Measurements from ENCODE around the gene CKS1B. TPM values are rescaled to one million over a fixed set of nuclear protein-coding genes. Genes with fewer than 3 reads are reported as not detected.
"Not testable (repeated sequence)": the region's sequence is repeated elsewhere in the genome, so short reads cannot be mapped to it uniquely, and the experiment has no call there.

CKS1B gene
- total and polyA plus RNA-seq, 4 donors, result 25.9 to 64.8 (median 39.3) TPM

DNA sequence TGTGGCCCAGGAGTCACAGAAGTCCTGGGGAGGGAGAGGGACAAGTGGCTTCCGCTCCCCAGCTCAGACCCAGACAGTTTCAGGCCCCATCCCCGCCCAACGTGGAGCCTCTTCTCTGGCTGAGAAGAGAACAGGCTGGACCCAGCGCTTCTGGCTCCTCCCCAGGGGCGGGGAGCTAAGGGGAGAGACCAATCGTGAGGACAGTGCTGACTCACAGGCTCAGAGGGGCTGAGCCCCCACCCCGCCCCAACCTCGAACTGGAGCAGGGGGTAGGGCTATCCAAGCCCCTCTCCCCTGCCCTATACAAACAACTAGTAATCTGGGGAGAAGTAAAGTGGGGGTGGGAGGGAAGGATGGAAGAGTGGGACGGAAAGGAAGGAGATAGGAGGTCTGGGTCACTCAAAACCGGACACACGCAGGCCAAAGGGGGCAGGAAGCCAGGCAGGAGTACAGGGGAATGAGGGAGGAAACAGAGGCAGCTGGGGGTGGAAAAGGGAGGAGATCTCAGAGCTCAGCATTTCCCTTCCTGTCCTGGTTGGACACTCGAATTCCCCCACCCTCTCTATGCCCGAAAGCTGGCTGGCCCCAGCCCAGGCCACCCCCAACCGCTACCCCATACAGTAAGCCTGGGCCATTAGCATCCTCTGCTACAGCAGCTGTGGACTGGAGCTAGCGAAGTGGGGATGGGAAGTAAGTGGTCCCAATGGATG is 3.7 kb upstream of the CKS1B start, which contains the start of gene SHC1:
Gene SHC1, minus strand, starts transcription at position 117 of the 710 bp plus-strand sequence. CDS start 221 bp downstream, outside the sequence.
- DNase-seq (ENCODE audit: low read depth in 4 of 6, low spot score in 6 of 6), result peak in 3 of 6 donors; percentile 78 to 95 (median 90)
- WGBS (ENCODE audit: insufficient coverage), result 4% methylated on average over 9 of the region's 15 CpGs
- Histone ChIP-seq H3K27me3 (ENCODE audit: control insufficient read depth, insufficient read depth, low read length) (no peaks in the 10 kb centered on the region), H3K36me3 (ENCODE audit: control insufficient read depth, insufficient read depth, low read length) (peaks cover 26% of the 10 kb centered on the region), H3K4me1 (ENCODE audit: control insufficient read depth, insufficient read depth, low read length) (peaks cover 57% of the 10 kb centered on the region), H3K4me3 (ENCODE audit: low read depth, low read length) (peak within 1 kb of the TSS; percentile 38), H3K9me3 (ENCODE audit: control insufficient read depth, insufficient read depth, low read length) (no peaks in the 10 kb centered on the region), H3K27ac (ENCODE audit: low read depth, low read length) (peak within 1 kb of the TSS; percentile 91)

GRCh38 chr1:154971341-154971998 is 3.0 kb upstream of the CKS1B start:
- Histone ChIP-seq H3K4me3 (ENCODE audit: low read depth, low read length) (peak overlapping the region; percentile 38), H3K4me1 (ENCODE audit: control insufficient read depth, insufficient read depth, low read length) (peaks cover 57% of the 10 kb centered on the region)
- 66% methylated on average over 9 of the region's 10 CpGs for WGBS (ENCODE audit: insufficient coverage)

DNA sequence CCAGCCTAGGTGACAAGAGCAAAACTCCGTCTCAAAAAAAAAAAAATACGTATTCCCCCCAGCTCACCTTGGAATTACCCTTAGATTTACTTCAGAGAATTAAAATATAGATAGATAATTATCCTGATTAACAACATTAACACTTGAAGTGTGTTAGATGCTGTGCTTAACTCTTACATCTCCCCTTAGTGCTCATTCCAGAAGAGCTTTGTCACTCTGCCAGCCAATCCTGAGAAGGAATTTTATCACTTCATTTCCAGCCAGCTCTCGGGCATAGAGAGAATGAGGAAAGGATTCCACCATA is 2.3 kb upstream of the CKS1B start:
- Histone ChIP-seq H3K4me1 (ENCODE audit: control insufficient read depth, insufficient read depth, low read length) (peaks cover 57% of the 10 kb centered on the region), H3K9me3 (ENCODE audit: control insufficient read depth, insufficient read depth, low read length) (no peaks in the 10 kb centered on the region), H3K4me3 (ENCODE audit: low read depth, low read length) (no peak overlapping the region), H3K27me3 (ENCODE audit: control insufficient read depth, insufficient read depth, low read length) (no peaks in the 10 kb centered on the region), H3K27ac (ENCODE audit: low read depth, low read length) (peak overlapping the region; percentile 98), H3K36me3 (ENCODE audit: control insufficient read depth, insufficient read depth, low read length) (peaks cover 14% of the 10 kb centered on the region)
- DNase-seq (ENCODE audit: low read depth in 4 of 6, low spot score in 6 of 6), result no peak
- WGBS (ENCODE audit: insufficient coverage), result no CpG with 5 or more reads among the region's 3 CpGs

More at GRCh38 chr1:154971341-154971998, 3.0 kb upstream of the CKS1B start:
- H3K27ac ChIP-seq (ENCODE audit: low read depth, low read length), result peak overlapping the region; percentile 91
- no peak for DNase-seq (ENCODE audit: low read depth in 4 of 6, low spot score in 6 of 6)
- peaks cover 20% of the 10 kb centered on the region for H3K36me3 ChIP-seq (ENCODE audit: control insufficient read depth, insufficient read depth, low read length)
- no peaks in the 10 kb centered on the region for H3K9me3 ChIP-seq (ENCODE audit: control insufficient read depth, insufficient read depth, low read length)
- H3K27me3 ChIP-seq (ENCODE audit: control insufficient read depth, insufficient read depth, low read length), result no peaks in the 10 kb centered on the region

DNA sequence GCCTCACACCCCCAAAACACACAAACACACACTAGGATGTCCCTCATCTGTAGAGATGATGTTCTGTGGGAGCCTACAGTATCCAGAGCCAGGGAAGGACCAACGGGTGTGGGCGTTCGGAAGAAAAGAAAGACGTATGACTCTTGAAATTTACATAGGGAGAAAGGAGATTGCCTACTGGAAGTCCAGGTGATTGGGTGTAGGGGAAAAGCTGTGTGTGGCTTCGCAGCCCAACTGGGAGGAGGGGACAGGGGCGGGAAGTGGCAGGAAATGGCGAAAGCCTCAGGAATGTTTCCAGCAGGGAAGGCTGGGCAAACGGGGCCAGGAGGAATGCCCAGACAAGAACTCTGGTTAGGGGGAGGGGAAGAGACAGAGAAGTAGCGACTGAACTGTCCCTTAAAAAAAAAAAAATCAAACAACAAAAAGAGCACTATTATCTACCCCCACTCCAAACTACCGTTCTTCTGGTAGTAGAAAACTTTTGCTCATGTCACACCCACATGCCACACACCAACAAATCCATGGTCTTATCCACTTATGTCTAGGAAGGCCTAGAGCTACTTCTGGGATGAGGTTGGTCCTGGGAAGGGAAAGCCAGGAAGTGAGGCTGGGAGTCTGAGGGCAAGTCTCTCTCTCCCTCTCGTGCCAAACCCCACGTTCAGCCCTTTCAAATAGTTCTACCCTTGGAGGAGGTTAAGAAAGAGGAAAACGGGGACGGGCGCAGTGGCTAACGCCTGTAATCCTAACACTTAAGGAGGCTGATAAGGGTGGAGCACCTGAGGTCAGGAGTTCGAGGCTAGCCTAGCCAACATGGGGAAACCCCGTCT is 1.8 kb upstream of the CKS1B start:
- DNase-seq (ENCODE audit: low read depth in 4 of 6, low spot score in 6 of 6), result peak in 1 of 6 donors; percentile 55
- H3K27ac ChIP-seq (ENCODE audit: low read depth, low read length), result peak overlapping the region; percentile 98
- no peaks in the 10 kb centered on the region for H3K27me3 ChIP-seq (ENCODE audit: control insufficient read depth, insufficient read depth, low read length)
- peaks cover 10% of the 10 kb centered on the region for H3K36me3 ChIP-seq (ENCODE audit: control insufficient read depth, insufficient read depth, low read length)
- WGBS (ENCODE audit: insufficient coverage), result 27% methylated on average over 7 of the region's 18 CpGs
- H3K9me3 ChIP-seq (ENCODE audit: control insufficient read depth, insufficient read depth, low read length), result no peaks in the 10 kb centered on the region
- no peak overlapping the region for H3K4me3 ChIP-seq (ENCODE audit: low read depth, low read length)
- peaks cover 54% of the 10 kb centered on the region for H3K4me1 ChIP-seq (ENCODE audit: control insufficient read depth, insufficient read depth, low read length)

GRCh38 chr1:154973344-154974101 is 958 bp upstream of the CKS1B start:
- Histone ChIP-seq H3K4me1 (ENCODE audit: control insufficient read depth, insufficient read depth, low read length) (peaks cover 51% of the 10 kb centered on the region), H3K9me3 (ENCODE audit: control insufficient read depth, insufficient read depth, low read length) (no peaks in the 10 kb centered on the region), H3K4me3 (ENCODE audit: low read depth, low read length) (peak overlapping the region; percentile 76), H3K36me3 (ENCODE audit: control insufficient read depth, insufficient read depth, low read length) (peaks cover 3% of the 10 kb centered on the region), H3K27me3 (ENCODE audit: control insufficient read depth, insufficient read depth, low read length) (no peaks in the 10 kb centered on the region), H3K27ac (ENCODE audit: low read depth, low read length) (peak overlapping the region; percentile 98)
- DNase-seq (ENCODE audit: low read depth in 4 of 6, low spot score in 6 of 6), result peak in 4 of 6 donors; percentile 72 to 95 (median 86)
- under 1% methylated on average over 26 of the region's 37 CpGs for WGBS (ENCODE audit: insufficient coverage)

GRCh38 chr1:154974808-154975408 is 427 bp downstream of the CKS1B start:
- H3K4me3 ChIP-seq (ENCODE audit: low read depth, low read length), result peak overlapping the region; percentile 76
- H3K27ac ChIP-seq (ENCODE audit: low read depth, low read length), result peak overlapping the region; percentile 98
- peak; percentile 92 to 99 (median 98) for DNase-seq (ENCODE audit: low read depth in 4 of 6, low spot score in 6 of 6)
- peaks cover 37% of the 10 kb centered on the region for H3K4me1 ChIP-seq (ENCODE audit: control insufficient read depth, insufficient read depth, low read length)
- H3K36me3 ChIP-seq (ENCODE audit: control insufficient read depth, insufficient read depth, low read length), result no peaks in the 10 kb centered on the region
- WGBS (ENCODE audit: insufficient coverage), result under 1% methylated on average over 29 of the region's 30 CpGs
- no peaks in the 10 kb centered on the region for H3K9me3 ChIP-seq (ENCODE audit: control insufficient read depth, insufficient read depth, low read length)
- no peaks in the 10 kb centered on the region for H3K27me3 ChIP-seq (ENCODE audit: control insufficient read depth, insufficient read depth, low read length)

DNA sequence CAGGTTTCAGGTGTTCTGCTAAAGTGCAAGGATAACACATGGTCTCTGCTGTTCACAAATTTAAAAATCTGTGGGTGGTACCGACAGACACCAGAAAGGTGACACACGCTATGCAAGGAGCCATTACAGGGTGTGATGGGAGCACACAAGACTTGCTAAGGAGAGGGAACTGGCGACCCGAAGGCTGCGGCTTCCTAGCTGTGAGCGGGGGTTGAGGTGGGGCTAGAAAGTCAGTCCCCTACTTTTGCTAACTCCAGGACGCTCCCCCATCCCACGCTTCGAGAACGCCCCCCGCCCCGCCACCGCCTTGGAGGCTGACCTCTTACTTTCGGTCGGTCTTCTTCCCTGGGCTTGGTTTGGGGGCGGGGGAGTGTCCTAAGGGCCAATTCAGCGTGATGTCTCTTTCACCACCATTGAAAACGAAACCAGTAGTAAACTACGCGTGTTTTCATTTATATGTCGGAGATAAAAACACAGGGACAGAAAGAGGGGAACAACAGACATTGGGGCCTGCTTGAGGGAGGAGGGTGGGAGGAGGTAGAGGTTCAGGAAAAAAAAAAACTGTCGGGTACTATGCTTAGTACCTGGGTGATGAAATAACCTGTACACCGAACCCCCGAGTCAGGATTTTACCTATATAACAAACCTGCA is 1.1 kb downstream of the CKS1B start:
- H3K27me3 ChIP-seq (ENCODE audit: control insufficient read depth, insufficient read depth, low read length), result no peaks in the 10 kb centered on the region
- WGBS (ENCODE audit: insufficient coverage), result 0% methylated on average over 6 of the region's 24 CpGs
- H3K27ac ChIP-seq (ENCODE audit: low read depth, low read length), result peak overlapping the region; percentile 98
- no peaks in the 10 kb centered on the region for H3K9me3 ChIP-seq (ENCODE audit: control insufficient read depth, insufficient read depth, low read length)
- H3K4me1 ChIP-seq (ENCODE audit: control insufficient read depth, insufficient read depth, low read length), result peaks cover 31% of the 10 kb centered on the region
- H3K4me3 ChIP-seq (ENCODE audit: low read depth, low read length), result peak overlapping the region; percentile 76
- H3K36me3 ChIP-seq (ENCODE audit: control insufficient read depth, insufficient read depth, low read length), result no peaks in the 10 kb centered on the region
- peak in 2 of 6 donors; percentile 14 to 57 for DNase-seq (ENCODE audit: low read depth in 4 of 6, low spot score in 6 of 6)

GRCh38 chr1:154977762-154978161 is 3.3 kb downstream of the CKS1B start:
- not testable (repeated sequence) for H3K27me3 ChIP-seq (ENCODE audit: control insufficient read depth, insufficient read depth, low read length); DNase-seq (ENCODE audit: low read depth in 4 of 6, low spot score in 6 of 6); H3K36me3 ChIP-seq (ENCODE audit: control insufficient read depth, insufficient read depth, low read length); H3K9me3 ChIP-seq (ENCODE audit: control insufficient read depth, insufficient read depth, low read length); H3K4me3 ChIP-seq (ENCODE audit: low read depth, low read length); H3K27ac ChIP-seq (ENCODE audit: low read depth, low read length)
- H3K4me1 ChIP-seq (ENCODE audit: control insufficient read depth, insufficient read depth, low read length), result peaks cover 20% of the 10 kb centered on the region
- no CpG with 5 or more reads among the region's 3 CpGs for WGBS (ENCODE audit: insufficient coverage)

Data from spinal cord (tissue), 10 donors.